Measurements from ENCODE around the gene GSX2.

Gene GSX2

DNA sequence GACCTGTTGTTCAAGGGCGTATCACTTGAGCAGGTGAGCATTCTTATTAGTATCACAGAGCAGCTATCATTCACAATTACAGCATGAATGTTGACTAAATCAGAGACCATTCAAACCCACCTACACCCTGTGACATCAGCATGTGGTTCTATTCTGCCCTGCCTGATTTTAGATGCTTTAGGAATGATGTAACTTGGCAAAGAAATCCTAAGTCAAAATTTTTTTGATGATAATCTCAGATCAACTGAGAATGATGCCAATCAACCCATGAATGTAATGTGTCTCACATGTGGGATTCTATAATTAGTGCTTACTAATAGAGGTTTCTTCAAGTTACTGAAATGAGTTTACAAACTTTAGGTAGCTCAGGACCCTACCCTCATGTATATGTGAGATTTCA is 22.2 kb upstream of the GSX2 start:
- DNase-seq (ENCODE audit: low spot score) = no peak

DNA sequence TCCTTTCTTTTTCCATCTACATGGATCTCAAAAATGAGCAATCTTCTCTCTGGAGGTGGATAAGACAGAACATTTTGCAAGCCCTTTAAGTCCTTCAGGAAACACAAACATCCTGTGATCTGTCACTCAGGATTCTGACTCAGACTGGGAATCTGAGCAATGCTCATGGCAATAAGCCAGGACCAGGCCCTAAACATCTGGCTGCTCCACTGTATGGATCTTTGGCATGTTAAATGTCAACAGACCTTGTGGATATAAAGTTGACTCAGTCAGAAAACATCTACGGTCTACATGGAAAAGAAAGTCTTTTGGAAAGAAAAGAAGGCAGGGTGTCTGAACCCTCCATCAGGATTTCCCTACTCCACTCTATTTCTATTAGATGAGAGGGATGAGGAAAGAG is 17.8 kb upstream of the GSX2 start:
- peak; percentile 74 for DNase-seq (ENCODE audit: low spot score)

DNA sequence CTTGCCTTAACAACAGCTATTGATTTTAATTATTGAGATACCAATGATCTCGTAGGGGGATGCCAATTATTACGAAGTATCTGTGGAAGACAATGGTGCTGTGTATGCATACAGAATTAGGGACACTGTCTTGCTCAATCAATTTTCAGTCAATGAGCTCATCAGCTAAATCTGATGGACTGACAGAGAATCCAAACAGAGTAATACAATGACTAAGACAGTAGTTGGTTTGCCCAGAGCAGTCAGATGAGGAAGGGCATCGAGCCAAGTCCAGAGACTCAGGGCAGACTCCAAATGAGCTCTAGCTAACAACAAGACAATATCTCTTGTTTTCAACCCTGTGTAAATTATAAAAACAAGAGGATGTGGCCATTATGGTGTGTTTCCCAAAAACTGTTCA is 14.7 kb upstream of the GSX2 start:
- DNase-seq (ENCODE audit: low spot score) = no peak

DNA sequence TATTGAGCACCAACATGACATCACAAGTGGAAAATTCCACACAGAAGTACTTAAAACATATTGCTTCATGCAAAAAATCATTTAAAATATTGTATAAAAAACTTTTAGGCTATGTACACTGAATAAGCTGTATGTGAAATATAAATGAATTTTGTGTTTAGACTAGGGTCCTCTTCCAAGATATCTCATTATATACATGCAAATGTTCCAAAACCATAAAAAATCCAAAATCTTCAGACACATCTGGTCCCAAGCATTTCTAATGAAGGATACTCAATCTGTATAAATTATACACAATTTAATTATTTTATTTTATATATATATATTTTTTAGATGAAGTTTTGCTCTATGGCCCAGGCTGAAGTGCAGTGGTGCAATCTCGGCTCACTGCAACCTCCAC is 10.1 kb upstream of the GSX2 start:
- no peak for DNase-seq (ENCODE audit: low spot score)

DNA sequence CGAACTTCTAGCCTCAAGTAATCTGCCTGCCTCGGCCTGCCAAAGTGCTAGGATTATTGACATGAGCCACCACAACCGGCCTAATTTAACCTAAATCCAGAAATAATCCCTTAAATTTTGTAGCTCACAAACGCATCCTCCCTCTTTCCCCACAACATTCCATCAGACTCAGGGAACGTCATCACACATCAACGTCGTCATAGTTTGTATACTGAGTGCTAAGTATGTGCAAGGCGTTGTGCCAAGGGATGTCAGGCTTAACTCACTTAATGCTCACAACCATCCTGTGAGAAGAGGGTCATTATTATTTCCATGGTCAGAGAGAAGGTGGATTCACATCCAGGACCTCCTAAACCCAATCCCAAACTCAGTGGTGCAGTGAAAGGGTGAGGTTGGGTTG is 9.6 kb upstream of the GSX2 start:
- no peak for DNase-seq (ENCODE audit: low spot score)

DNA sequence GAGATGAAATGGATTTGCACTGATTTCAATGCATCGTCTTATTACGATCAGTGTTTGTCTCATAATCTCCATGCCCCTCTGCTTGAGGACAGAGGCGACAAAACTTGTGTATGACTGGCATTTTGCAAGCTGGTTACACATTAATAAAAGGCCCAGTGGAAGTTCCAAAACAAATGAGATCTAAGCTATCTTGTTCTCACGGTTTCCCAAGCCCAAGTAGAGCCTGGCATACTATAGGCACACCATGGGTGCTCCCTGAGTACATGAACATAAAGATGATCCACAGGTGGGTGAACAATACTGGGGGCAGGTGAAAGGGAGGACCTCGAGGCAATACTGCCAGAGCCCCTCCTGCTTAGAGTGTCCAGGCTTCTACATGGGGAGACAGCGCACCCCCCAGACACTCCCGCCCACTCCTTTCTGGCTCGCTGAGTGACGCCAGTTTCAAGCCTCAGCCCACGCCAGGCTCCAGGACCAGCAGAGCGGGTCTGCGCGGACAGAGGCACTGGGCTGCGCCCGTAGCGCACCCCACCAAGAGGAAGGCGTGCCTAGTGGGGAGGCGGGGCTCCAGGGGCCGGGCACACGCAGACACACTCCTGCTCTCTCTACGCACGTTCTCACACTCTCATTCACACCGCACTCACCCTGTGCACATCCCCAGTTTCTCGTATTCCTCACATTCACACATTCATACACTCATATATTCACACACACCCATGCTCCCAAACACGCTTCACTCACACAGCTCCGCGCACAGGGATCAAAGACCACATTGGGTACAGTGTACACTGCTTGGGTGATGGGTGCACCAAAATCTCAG is 8.9 kb upstream of the GSX2 start:
- peak; percentile 13 for DNase-seq (ENCODE audit: low spot score)

DNA sequence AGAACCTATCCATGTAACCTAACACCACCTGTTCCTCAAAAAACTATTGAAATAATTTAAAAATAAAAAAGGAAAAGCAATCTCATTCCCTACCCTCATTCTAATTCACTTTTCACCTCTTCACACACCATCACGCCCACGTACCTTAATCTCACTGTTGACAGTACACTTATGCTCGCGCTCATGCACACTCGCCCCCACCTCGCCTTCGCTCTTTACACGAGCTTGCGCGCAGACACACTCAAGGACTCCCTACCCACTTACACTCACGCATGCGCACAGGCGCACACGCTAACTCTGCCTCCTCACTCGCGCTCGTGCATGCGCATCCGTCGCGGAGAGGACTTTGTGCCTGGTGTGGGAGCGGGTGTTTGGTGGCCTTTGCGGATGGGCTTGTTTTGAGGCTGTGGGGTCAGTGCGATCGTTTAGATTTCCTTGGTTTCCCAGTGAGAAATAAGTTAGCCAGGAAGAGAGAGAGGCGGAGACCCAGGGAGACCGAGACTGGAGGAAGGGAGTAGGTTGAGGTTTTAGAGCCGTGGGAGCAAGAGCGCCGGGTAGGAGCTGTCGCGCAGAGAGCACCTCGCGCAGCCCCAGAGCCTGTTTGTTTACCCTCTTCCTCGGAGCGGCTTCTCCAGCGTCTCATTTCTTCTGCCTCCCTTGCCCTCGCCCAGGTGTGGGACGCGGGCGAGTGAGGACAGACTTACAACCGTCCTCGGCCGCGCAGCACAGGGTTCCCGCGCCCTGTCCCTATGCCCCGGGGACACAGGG is 8.1 kb upstream of the GSX2 start:
- peak; percentile 54 for DNase-seq (ENCODE audit: low spot score)

DNA sequence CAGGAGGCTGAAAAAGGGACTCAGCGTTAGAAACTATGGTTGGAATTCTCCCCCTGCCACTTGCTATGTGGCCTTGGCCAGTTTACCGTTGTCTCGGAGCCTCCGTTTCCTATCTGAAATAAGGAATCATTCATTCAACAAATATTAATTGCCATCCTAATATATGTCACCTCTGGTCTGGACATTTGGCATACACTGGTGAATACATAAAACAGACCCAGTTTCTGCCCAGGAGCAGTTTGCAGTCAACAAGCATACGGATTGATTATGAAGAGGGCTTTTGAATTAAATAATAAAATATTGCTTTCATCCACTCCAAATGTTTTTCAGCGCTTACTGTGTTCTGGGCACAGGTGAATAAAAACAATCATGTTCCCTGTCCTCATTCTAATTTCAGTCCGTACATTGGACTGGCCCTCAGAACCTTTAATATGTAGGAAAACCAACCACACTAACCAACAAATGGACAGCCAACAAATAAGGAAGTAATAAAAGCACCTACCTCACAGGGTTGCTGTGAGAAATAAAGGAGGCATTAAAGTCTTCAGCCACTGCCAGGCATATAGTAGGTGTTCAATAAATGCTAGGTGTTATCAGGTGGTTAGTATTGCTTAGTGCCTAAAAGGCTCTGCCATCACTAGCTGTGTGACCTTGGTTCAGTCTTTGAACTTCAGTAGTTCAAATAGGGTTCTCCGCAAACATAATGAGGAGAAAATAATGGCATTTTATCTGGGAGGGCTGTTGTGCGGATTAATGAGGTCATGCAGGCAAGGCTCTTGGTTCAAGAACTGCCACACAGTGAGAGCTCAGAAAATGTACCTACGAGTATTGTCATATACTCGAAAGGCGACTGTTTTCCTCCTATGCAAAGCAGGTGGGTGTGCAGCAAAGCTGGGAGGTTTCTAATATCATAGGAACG is 7.3 kb upstream of the GSX2 start:
- DNase-seq (ENCODE audit: low spot score) = no peak

DNA sequence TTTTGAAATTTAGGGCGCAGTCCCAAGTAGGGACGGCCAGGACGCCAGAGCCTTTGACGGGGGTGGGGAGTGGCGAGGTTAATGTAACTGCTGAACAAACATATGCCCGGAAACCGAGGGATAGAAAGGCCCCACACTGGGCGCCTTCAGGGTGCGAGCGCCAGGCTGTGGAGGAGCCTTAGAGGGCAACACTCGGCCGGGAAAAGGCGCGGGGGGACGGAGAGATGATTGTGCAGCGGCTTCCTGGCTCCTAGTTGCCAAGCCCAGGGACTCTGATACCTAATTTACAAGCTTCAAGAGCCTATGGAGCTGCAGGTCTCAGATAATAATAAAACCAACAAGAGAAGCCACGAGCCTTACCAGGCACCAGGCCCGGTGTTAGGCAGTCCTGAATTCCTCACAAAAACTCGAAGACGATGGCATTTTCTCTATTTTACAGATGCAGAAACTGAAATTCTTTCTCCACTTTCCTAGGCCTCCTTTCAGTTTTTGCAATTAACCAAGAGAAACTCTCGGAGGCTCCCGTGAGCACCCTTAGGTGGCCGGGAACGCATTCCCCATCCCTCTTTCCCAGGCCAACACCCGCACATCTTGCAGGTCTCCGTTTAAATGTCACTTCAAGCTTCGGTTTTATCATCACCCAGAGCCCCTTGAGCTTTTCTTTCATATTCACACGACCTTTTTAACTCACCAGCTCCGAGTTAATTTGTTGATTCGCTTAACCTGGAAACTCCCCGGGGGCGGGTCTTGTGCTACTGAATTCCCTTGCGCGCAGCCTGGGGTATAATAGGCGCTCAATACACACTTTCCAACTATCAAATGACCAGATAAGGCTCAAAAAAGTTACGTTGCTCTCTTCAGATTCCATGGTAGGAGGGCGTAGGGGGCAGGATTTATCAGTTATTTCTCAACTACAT is 6.4 kb upstream of the GSX2 start:
- no peak for DNase-seq (ENCODE audit: low spot score)

DNA sequence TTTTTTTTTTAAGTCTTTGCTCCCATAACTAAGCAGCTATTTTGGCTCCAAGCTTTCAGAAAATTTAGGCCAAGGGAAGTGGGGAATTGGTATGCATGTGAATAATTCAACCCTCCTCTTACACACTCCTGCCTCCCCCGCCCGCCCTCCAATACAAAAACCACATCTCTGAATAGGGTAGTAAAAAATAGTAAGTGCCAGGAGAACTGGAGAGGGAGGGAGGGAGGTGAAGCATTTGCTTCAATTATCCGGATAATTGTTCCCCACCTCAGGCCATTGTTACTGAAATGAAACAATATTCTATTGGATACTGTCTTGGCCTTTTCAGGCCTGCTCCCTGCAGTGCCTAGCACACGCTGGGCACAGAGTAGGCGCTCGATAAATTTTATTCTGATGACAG is 5.5 kb upstream of the GSX2 start:
- DNase-seq (ENCODE audit: low spot score) = no peak

DNA sequence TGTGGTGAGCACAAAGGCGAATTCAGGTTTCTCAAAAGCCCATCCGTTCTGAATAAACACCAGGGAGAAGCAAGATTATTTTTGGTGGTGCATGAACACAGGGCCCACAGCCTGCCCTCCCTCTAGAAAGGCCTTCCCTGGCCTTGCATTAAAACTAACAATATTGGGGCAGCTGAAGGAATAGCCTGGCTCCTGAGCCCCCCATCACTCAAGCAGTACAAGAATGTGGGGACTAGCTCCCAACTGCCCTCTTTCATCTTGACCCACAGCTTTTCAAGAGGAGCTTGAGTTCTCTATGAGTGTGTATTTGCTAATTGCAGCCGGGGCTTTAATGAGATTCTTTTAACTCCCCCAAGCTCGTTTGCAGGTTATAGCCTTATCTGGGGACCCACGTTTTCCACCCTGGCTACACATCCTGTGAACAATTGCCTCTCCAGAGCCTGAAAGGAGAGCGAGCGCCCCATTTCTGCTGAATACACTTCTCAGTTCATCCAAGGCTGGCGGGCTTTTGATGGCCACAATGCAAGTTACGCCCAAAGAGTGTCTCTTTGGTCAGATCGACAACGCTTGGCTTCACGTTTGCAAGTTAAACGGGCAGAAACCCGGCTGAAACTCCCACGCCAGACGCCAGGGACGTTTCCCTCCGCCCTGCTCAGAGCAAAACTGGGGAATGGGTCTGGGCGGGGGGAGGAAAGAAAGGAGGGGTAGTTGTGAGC is 4.7 kb upstream of the GSX2 start:
- no peak for DNase-seq (ENCODE audit: low spot score)

DNA sequence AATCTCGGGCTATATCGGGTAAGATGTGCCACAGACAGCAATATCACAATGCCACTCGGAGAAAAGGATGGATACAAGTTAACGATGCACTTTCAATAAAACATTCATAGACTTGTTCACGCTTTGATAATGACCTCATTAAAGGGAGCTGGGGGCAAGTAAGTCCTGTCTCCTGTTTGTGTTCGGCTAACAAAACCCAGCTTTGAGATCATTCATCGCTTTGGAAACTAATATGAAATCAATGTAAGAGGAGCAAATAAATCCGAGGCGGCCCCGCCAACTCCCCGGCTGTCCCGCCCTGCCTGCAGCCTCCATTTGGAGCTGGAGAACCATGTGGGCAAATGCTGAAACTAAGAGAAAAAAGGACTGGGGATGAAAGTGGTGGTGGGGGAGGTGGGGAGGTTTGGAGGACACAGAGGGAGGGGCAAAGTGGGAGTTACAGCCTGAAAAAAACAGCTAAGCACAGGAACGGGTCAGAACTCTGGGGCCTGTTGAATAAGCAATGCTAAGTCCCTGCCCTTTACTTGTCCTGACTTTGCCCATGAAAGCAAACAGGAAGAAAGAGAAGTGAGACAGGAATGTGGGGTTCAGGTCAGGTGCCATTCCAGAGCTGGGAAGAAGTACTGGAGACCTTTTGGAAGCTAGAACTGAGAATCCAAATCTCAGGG is 3.5 kb upstream of the GSX2 start:
- DNase-seq (ENCODE audit: low spot score) = no peak

DNA sequence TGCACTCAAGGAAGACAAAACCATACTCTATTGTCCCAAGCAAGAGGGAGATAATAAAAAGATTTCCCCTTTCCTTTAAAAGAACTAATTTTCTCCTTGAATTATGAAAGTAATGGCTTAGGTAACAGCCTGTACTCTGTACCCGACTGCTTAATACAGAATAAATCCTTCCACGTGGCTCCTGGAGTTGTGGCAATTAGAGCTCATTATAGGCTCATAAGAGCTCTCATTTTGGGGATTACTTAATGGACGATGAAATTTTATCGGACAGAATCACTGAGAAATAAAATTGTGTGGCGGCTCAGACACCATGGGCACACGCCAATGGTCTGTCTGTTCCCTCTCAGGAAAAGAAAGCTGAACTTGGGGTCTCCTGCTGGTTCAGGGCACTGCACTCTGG is 2.8 kb upstream of the GSX2 start:
- no peak for DNase-seq (ENCODE audit: low spot score)

DNA sequence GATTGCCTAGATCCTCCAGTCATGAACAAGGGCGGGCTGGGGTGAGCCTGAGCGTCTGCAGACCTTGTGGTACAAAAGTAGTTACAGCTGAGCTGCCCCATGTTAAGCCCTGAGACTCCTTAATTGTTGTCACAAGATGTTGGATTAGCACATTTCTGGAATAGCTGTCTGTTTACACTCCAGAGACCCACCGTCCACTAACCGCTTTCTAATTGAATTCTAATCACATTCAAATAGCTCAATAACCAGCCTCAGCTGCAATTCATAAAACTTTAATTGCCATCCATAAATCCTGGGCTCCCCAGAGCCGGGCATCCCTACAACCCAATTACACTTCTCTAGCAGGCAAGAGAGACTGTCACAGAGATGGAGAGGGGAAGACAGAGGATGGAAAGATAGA is 1.6 kb upstream of the GSX2 start:
- peak; percentile 14 for DNase-seq (ENCODE audit: low spot score)

DNA sequence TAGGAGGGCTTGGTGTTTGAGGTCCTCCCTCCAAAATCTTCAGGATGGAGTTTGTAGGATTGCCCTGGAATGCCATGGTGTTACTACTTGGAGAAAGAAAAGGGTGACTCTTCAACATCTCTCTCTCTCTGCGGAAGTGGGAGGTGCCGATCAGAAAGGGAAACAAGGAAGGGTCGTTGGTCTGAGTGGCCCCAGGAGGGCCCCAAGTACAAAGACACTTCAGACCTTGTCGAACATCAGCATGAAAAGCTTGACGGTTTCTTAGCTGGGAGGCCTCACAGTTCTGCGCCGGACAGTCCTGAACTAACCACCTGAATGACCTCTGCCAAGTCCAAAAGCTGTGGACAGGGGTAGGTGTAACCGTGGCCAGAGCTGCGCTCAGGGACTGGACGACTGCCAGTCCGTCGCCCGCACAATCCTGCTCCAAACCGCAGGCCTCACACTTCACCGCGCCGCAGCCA is 646 bp upstream of the GSX2 start:
- peak; percentile 5 for DNase-seq (ENCODE audit: low spot score)

DNA sequence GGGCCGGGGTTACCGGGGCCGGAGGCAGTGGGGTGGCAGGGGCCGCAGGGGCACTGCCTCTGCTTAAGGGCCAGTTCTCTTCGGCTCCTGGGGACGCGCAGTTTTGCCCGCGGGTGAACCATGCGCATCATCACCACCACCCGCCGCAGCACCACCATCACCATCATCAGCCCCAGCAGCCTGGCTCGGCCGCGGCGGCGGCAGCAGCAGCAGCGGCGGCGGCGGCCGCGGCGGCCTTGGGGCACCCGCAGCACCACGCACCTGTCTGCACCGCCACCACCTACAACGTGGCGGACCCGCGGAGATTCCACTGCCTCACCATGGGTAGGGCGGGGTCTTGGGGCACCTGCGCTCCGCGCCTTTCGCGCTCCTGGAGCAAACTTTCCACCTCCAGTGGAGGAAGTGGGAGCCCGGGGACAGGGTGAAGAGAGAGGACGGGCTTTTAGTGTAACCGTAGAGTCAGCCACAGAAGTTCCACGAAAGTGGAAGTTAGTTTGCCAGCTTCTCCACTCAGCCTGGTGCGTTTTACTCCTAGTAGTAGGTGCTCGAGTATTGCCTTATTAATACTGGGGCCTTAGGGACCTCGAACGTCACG is 729 bp downstream of the GSX2 start:
- no peak for DNase-seq (ENCODE audit: low spot score)

DNA sequence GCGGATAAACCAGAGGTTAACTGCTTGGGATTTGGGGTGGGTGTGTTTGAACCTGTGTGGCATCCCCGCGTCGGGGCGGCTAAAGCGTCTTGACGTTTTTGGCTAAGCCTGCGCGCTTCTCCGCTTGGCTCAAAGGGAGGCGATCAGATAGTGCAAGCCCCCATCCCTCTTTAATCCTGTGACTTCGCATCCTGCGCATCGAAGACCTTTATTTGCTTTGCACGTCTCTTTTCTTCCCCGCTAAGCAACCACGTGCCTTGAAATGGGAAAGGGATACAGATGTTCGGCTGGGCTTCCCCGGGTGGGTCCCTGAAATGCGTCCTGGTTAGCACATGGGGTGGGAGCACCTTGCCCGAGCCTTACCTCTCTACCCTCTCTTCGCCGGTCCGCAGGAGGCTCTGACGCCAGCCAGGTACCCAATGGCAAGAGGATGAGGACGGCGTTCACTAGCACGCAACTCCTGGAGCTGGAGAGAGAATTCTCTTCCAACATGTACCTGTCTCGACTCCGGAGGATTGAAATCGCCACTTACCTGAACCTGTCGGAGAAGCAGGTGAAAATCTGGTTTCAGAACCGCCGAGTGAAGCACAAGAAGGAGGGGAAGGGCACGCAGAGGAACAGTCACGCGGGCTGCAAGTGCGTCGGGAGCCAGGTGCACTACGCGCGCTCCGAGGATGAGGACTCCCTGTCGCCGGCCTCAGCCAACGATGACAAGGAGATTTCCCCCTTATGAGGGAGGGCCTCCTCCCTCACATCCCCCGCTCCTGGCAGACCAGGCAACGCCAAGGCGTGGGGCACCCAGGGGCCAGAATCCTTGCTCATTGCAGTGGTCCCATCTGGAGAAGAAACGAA is 1.5 kb downstream of the GSX2 start:
- no peak for DNase-seq (ENCODE audit: low spot score)

DNA sequence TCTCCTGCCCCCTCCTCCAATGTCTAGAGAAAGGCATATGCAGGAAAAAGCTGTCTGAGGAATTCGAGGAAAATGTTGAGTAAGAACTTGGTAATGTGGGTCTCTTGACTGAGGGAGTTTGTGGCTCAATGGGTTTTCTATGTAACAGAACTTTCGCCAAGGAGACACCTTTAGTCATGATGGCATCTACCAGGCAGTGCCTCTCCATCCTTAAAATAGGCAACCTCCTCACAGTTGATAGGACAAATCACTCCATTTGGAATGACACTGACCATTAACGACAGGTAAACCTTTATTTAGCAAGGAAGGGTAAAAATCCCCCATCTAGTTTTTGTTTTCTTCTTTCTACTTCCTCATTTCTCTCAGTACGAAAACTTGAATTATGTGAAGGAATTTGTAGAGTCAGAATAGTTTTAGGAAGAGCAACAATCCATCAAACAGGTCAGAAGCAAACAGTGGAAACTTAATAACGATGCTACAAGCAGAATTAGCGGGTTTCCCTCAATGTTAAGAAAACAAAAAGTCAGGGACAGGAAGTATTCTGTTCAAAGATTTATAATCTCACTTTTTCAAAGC is 2.7 kb downstream of the GSX2 start:
- DNase-seq (ENCODE audit: low spot score) = no peak

Measured in SW480 (cell line).